ENCODE measurements around the gene MAN1C1.

DNA sequence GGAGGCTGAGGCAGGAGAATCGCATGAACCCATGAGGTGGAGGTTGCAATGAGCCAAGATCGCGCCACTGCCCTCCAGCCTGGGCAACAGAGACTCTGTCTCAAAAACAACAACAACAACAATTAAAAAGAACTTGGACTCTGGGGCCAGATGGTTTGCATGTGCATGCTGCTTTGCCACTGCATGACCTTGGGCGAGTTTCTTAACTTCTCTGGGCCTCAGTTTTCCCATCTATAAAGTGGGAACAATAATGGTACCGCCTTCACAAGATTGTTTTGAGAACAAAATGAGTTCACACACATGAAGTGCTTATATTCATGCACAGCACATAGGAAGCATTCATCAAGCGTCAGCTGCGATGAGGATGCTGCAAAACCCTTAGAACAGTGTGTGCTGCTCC is 74.6 kb downstream of the MAN1C1 start:
- TF ChIP-seq TAF1 (IDR thresholded peaks at IDR 0.05; ENCODE audit: low read depth) (no peak), EP300 (conservative IDR thresholded peaks at IDR 0.05; ENCODE audit: poor library complexity, severe bottlenecking) (no peak), EZH2 (IDR thresholded peaks at IDR 0.05; ENCODE audit: borderline replicate concordance, insufficient read depth, low read length, poor library complexity, severe bottlenecking) (no peak), RAD21 (conservative IDR thresholded peaks at IDR 0.05) (no peak), MXI1 (conservative IDR thresholded peaks at IDR 0.05; ENCODE audit: poor library complexity, severe bottlenecking) (no peak)
- TF ChIP-seq, protein P1, sequence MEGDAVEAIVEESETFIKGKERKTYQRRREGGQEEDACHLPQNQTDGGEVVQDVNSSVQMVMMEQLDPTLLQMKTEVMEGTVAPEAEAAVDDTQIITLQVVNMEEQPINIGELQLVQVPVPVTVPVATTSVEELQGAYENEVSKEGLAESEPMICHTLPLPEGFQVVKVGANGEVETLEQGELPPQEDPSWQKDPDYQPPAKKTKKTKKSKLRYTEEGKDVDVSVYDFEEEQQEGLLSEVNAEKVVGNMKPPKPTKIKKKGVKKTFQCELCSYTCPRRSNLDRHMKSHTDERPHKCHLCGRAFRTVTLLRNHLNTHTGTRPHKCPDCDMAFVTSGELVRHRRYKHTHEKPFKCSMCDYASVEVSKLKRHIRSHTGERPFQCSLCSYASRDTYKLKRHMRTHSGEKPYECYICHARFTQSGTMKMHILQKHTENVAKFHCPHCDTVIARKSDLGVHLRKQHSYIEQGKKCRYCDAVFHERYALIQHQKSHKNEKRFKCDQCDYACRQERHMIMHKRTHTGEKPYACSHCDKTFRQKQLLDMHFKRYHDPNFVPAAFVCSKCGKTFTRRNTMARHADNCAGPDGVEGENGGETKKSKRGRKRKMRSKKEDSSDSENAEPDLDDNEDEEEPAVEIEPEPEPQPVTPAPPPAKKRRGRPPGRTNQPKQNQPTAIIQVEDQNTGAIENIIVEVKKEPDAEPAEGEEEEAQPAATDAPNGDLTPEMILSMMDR (IDR thresholded peaks at IDR 0.05; ENCODE audit: poor library complexity, severe bottlenecking), result no peak
- TF ChIP-seq, protein P2, sequence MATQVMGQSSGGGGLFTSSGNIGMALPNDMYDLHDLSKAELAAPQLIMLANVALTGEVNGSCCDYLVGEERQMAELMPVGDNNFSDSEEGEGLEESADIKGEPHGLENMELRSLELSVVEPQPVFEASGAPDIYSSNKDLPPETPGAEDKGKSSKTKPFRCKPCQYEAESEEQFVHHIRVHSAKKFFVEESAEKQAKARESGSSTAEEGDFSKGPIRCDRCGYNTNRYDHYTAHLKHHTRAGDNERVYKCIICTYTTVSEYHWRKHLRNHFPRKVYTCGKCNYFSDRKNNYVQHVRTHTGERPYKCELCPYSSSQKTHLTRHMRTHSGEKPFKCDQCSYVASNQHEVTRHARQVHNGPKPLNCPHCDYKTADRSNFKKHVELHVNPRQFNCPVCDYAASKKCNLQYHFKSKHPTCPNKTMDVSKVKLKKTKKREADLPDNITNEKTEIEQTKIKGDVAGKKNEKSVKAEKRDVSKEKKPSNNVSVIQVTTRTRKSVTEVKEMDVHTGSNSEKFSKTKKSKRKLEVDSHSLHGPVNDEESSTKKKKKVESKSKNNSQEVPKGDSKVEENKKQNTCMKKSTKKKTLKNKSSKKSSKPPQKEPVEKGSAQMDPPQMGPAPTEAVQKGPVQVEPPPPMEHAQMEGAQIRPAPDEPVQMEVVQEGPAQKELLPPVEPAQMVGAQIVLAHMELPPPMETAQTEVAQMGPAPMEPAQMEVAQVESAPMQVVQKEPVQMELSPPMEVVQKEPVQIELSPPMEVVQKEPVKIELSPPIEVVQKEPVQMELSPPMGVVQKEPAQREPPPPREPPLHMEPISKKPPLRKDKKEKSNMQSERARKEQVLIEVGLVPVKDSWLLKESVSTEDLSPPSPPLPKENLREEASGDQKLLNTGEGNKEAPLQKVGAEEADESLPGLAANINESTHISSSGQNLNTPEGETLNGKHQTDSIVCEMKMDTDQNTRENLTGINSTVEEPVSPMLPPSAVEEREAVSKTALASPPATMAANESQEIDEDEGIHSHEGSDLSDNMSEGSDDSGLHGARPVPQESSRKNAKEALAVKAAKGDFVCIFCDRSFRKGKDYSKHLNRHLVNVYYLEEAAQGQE (IDR thresholded peaks at IDR 0.05; ENCODE audit: borderline replicate concordance), result no peak
